Measurements from ENCODE around the gene GHRL.

GHRL gene, protein sequence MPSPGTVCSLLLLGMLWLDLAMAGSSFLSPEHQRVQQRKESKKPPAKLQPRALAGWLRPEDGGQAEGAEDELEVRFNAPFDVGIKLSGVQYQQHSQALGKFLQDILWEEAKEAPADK

DNA sequence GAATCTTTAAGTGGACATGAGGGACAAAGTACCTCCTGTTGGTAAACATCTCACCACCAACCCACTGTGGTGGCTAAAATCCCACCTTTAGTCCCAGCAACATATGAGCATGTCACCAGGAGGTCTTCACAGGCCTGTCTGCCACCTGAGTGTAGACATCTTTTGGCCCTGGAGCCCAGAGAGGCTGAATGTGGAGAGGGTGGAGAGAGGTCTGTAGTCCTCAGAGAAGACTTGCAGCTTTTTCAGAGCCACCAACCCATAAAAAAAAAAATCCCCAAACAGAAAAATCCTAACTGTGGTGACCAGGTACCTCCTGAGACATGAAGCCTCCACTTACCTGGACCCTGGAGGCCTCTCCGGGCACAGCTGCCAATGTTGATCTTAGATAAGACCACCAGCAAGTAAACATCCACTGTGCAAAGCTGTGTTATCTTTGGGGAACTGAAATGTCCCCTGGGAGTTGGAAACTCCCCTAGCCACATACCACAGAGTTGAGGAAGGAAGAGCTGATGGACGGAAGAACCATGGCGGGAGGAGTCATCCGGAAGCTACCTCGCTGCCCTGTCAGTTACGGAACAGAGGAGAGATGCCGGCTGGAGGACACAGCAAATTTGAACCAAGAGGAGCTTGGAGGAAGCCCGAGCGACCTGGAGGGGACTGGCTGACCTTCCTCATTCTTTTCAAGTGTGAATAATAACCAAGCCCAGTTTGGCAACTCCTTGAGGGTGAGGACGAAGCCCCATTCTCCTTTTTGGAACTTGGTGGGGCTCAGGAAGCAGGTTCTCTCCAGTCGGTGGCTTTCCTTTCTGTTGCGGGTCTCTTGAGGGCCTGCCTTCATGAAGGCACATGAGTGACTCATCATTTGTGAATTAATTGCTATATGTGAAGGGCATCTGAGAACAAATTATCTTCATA lies at the start of gene GHRL:
TSS of gene GHRL (minus strand) at position 443 of the 915 bp plus-strand sequence. CDS start 2,767 bp downstream, outside the sequence.
- Histone ChIP-seq H3K9ac (ENCODE audit: low read depth, low read length) (no peak within 1 kb of the TSS), H3K4me3 (ENCODE audit: low read depth, low read length) (no peak within 1 kb of the TSS), H3K4me1 (ENCODE audit: control insufficient read depth, insufficient read depth, low read length) (no peaks in the 10 kb centered on the region), H3K27me3 (ENCODE audit: control insufficient read depth, insufficient read depth, low read length) (no peaks in the 10 kb centered on the region), H3K9me3 (ENCODE audit: control insufficient read depth, insufficient read depth, low read length) (no peaks in the 10 kb centered on the region), H3K36me3 (ENCODE audit: control insufficient read depth, insufficient read depth, low read length) (peaks cover 20% of the 10 kb centered on the region)

DNA sequence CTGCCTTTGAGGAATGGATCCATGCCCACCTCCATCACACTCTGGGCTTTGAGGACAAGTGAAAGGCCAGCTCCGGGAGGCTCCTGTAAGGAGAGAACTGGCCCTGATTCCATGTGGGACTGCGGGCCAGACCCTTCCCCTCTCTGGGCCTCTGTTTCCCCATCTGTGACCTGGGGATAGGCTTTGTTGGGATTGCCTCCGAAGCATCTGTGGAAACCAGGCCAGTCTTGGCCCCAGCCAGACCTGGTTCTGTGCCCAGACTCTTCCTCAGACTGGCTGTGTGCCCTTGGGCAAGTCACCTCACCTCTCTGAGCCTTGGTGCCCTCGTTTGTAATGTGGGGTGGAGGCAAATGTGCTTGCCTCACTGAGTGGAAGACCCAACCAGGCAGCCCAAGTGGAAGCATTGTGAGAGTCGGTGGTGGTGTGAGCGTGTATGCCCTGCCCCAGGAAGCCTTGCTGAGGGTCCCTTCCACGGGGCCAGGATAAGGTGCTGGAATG lies 49.2 kb upstream of the GHRL start:
- no peaks in the 10 kb centered on the region for H3K27me3 ChIP-seq (ENCODE audit: control insufficient read depth, insufficient read depth, low read length)
- no peak overlapping the region for H3K9ac ChIP-seq (ENCODE audit: low read depth, low read length)
- no peaks in the 10 kb centered on the region for H3K9me3 ChIP-seq (ENCODE audit: control insufficient read depth, insufficient read depth, low read length)
- H3K4me1 ChIP-seq (ENCODE audit: control insufficient read depth, insufficient read depth, low read length): no peaks in the 10 kb centered on the region
- H3K36me3 ChIP-seq (ENCODE audit: control insufficient read depth, insufficient read depth, low read length): no peaks in the 10 kb centered on the region
- no peak overlapping the region for H3K4me3 ChIP-seq (ENCODE audit: low read depth, low read length)

DNA sequence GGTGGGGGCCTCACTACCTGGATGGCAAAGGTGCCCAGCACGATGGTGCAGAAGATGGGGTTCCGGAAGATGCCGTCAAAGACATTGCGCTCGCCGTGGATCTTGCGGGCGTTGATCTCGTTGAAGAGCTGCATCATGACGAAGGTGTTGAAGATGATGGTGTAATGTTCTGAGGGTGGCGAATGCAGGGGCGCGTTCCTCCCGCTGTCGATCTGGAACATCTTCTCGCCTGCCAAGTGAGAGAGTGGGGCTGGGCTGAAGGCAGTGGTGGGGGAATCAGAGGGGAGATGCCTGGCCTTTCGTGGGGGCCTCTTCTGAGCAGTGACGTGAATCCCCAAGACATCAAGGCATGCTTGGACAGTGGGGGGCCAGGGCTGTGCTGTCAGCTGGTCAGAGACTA lies 47.7 kb upstream of the GHRL start:
- no peak overlapping the region for H3K9ac ChIP-seq (ENCODE audit: low read depth, low read length)
- H3K27me3 ChIP-seq (ENCODE audit: control insufficient read depth, insufficient read depth, low read length): no peaks in the 10 kb centered on the region
- H3K9me3 ChIP-seq (ENCODE audit: control insufficient read depth, insufficient read depth, low read length): no peaks in the 10 kb centered on the region
- H3K36me3 ChIP-seq (ENCODE audit: control insufficient read depth, insufficient read depth, low read length): no peaks in the 10 kb centered on the region
- no peak overlapping the region for H3K4me3 ChIP-seq (ENCODE audit: low read depth, low read length)
- no peaks in the 10 kb centered on the region for H3K4me1 ChIP-seq (ENCODE audit: control insufficient read depth, insufficient read depth, low read length)

DNA sequence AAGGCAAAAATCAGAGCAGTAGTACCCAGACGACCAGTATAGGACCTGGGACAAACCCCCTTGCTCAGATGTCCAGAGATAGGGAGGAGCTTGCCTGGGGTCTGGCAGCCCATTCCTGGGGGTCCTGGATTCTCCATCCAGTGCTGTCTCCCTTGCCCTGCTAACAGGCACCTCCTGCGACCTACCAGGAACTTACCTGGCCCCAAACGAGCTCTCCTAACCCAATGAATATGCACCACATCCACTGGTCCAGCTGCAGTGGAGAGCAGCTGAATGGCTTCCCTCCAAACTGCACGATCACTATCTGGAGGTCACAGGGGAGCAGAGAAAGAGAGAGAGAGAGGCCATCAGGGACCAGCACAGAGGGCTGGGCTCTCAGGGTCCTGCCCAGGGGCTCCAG lies 47.3 kb upstream of the GHRL start:
- no peak overlapping the region for H3K9ac ChIP-seq (ENCODE audit: low read depth, low read length)

DNA sequence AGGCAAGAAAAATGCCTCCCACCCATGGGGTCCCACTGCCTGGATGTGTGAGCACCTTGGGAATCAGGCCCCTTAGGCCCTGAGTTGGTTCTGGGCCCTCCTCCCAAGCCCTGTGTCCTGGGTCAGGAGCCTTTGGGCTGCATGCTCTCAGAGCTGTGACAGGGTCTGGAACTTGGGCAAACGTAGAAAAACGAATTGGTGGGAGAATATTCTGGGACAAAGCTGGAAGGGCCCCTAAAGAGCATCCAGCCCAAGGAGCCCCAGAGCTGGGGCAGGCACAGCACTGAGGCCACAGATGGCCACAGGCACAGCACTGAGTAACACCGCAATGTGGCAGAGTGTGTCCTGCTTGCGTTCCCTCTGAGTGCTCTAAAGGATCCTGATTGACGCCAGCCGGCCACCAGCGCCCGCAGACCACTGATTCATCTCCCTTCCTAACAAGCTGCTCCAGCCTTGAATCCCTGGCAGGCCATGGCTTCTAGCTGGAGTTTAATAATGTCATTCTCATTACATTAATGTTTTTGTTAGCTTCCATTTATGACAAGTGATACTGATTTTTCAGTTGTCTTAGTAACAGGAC lies 46.7 kb upstream of the GHRL start:
- Histone ChIP-seq H3K4me3 (ENCODE audit: low read depth, low read length) (no peak overlapping the region), H3K27me3 (ENCODE audit: control insufficient read depth, insufficient read depth, low read length) (no peaks in the 10 kb centered on the region), H3K9ac (ENCODE audit: low read depth, low read length) (no peak overlapping the region), H3K9me3 (ENCODE audit: control insufficient read depth, insufficient read depth, low read length) (no peaks in the 10 kb centered on the region), H3K4me1 (ENCODE audit: control insufficient read depth, insufficient read depth, low read length) (no peaks in the 10 kb centered on the region), H3K36me3 (ENCODE audit: control insufficient read depth, insufficient read depth, low read length) (no peaks in the 10 kb centered on the region)

More for the DNA sequence above, 47.3 kb upstream of the GHRL start:
- Histone ChIP-seq H3K36me3 (ENCODE audit: control insufficient read depth, insufficient read depth, low read length) (no peaks in the 10 kb centered on the region), H3K9me3 (ENCODE audit: control insufficient read depth, insufficient read depth, low read length) (no peaks in the 10 kb centered on the region), H3K4me3 (ENCODE audit: low read depth, low read length) (no peak overlapping the region), H3K27me3 (ENCODE audit: control insufficient read depth, insufficient read depth, low read length) (no peaks in the 10 kb centered on the region), H3K4me1 (ENCODE audit: control insufficient read depth, insufficient read depth, low read length) (no peaks in the 10 kb centered on the region)

DNA sequence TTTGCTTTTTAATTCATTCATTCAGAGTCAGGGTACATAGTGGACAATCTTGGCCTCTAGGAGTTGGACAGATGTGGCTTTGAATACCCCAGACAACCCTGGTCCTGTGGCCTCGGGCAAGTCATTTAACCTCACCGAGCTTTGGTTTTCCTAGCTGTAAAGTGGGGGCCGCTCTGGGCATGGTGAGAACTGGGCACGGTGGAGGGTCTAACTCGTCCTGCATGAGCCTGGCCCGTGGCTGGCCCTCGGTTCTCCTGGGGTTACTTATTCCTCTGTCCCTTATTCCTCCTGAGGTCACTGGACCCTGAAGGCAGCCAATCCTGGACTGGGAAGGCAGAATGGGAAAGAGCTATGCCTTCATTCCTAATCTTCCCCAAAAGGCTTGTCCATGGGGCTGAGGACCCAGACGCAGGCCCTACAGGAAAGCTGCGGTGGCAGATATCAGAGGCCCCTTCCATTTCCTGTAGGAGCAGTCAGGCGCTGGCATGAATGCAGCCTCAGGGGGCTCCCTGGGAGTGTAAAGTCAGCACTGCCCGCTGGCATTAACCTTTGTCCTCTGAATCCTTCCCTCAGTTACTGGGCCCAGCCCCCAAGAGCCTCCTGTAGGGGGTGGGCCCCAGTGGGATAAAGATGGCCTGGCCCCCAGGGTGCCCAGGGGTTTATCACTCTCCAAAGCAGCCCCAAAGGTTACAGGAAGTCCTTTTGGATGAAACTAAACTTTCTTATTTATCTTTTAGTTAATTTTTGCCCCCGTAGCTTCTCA lies 46.0 kb upstream of the GHRL start:
- no peaks in the 10 kb centered on the region for H3K4me1 ChIP-seq (ENCODE audit: control insufficient read depth, insufficient read depth, low read length)
- H3K9me3 ChIP-seq (ENCODE audit: control insufficient read depth, insufficient read depth, low read length): no peaks in the 10 kb centered on the region
- H3K27me3 ChIP-seq (ENCODE audit: control insufficient read depth, insufficient read depth, low read length): no peaks in the 10 kb centered on the region
- H3K4me3 ChIP-seq (ENCODE audit: low read depth, low read length): no peak overlapping the region
- H3K9ac ChIP-seq (ENCODE audit: low read depth, low read length): no peak overlapping the region
- no peaks in the 10 kb centered on the region for H3K36me3 ChIP-seq (ENCODE audit: control insufficient read depth, insufficient read depth, low read length)

DNA sequence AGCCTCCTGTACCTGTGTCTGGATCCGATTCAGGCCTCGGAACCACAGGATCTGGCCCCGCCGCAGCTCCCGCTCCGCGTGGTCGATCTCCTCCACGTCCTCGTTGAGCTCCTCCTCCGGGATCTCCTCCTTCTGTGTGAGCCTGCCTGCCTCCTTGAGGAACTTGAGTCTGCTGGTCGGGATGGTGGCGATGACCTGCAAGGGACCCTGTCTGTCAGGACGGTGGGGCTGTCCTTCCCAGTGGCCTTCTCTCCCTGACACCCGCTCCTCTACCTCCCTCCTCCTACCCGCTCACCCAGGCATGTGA lies 45.4 kb upstream of the GHRL start:
- H3K4me1 ChIP-seq (ENCODE audit: control insufficient read depth, insufficient read depth, low read length): no peaks in the 10 kb centered on the region
- H3K27me3 ChIP-seq (ENCODE audit: control insufficient read depth, insufficient read depth, low read length): no peaks in the 10 kb centered on the region
- no peak overlapping the region for H3K9ac ChIP-seq (ENCODE audit: low read depth, low read length)

DNA sequence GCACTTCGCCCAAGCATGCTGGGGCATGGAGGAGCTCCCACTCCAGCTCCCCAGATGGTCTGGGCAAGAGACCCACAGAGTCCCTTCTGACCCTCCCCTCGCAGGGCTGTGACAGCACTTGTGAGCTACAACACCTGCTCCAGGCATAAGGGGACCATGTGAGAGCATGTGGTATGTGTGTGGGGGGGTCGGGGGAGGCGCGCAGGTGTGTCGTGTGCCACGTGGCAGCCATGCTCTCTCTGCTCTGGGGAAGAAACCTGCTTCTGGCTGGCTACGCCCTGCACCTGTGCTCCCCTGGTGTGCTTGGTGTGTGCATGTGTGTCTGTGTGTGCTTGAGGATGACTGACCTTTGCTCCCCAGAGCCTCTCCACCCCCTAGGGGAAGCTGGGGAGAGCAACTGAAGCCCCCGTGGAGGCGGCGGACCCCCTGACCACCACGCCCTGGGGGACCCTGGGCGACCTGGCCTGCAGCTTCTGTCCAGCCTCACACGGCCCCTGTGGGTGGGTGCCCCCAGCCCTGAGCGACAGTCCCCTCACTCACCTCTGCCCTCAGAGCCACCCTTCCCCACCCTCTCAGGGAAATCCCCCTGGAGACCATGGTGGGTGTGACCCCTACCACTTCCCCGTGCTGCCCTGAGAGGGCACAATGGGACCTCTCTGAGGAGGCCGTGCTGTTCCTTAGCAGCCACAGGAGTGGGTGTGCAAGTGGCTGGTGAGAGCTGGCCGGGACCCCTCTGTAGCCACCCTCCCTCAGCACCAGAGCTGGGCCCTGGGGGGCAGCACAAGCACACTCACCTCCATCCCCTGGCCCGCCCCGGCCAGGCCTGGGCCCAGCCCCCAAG lies 44.8 kb upstream of the GHRL start:
- Histone ChIP-seq H3K4me3 (ENCODE audit: low read depth, low read length) (no peak overlapping the region), H3K4me1 (ENCODE audit: control insufficient read depth, insufficient read depth, low read length) (no peaks in the 10 kb centered on the region), H3K9me3 (ENCODE audit: control insufficient read depth, insufficient read depth, low read length) (no peaks in the 10 kb centered on the region), H3K27me3 (ENCODE audit: control insufficient read depth, insufficient read depth, low read length) (no peaks in the 10 kb centered on the region), H3K36me3 (ENCODE audit: control insufficient read depth, insufficient read depth, low read length) (no peaks in the 10 kb centered on the region), H3K9ac (ENCODE audit: low read depth, low read length) (no peak overlapping the region)

More for the DNA sequence above, 45.4 kb upstream of the GHRL start:
- Histone ChIP-seq H3K4me3 (ENCODE audit: low read depth, low read length) (no peak overlapping the region), H3K36me3 (ENCODE audit: control insufficient read depth, insufficient read depth, low read length) (no peaks in the 10 kb centered on the region), H3K9me3 (ENCODE audit: control insufficient read depth, insufficient read depth, low read length) (no peaks in the 10 kb centered on the region)

DNA sequence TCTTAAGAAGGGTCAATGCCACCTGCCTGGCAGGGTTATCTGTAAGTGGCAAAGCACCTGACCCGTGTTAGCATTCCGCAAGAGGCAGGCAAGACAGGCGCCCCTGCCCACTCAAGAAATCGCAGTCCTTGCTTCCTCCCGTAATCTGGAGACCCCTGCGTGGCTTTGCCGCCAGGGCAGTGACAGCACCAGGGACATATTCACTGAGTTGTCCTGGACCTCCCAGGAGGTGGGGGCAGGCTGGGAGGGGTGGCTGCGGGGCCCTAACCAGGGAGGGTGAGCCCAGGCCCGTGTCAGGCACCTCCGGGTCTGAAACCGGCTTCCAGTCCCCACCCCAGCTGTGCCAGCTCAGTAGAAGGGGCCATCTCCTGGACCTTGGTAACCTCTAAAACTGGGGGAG lies 44.0 kb upstream of the GHRL start:
- Histone ChIP-seq H3K36me3 (ENCODE audit: control insufficient read depth, insufficient read depth, low read length) (no peaks in the 10 kb centered on the region), H3K4me1 (ENCODE audit: control insufficient read depth, insufficient read depth, low read length) (no peaks in the 10 kb centered on the region), H3K4me3 (ENCODE audit: low read depth, low read length) (no peak overlapping the region), H3K9me3 (ENCODE audit: control insufficient read depth, insufficient read depth, low read length) (no peaks in the 10 kb centered on the region), H3K9ac (ENCODE audit: low read depth, low read length) (no peak overlapping the region), H3K27me3 (ENCODE audit: control insufficient read depth, insufficient read depth, low read length) (no peaks in the 10 kb centered on the region)

DNA sequence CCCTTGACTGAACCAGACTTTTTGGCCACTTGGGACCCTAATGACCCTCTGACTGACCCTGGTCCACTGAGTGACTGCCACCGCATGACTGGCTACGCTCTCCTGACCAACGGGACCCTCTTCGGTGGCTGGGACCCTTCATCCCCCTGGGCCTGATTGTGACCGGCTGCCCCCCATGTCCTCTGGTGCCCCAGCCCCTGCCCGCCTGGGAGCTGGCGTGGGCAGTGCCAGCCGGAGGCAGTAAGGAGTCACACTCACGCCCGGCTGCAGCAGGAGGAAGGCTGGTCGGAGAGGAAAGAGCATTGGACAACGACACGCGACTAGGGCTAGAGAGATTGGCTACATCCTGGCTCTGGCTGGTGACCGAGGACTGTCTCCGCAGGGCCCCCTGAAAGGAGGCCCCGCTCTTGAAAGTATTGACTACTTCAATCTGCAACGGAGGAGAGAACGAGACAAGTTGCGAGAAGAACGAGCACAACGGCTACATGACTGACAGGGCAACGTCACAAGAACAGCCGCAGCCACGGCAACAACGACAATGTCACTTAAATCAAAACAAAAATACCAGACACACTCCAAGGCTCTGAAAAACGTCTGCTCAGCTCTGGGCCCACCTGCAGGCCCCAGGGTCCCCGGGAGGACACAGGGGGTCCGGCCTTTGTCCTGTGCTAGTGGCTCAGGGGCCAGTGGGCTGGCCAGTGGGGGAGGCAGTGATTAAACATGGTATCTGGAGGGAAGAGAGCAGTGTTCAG lies 43.3 kb upstream of the GHRL start:
- Histone ChIP-seq H3K4me1 (ENCODE audit: control insufficient read depth, insufficient read depth, low read length) (no peaks in the 10 kb centered on the region), H3K9me3 (ENCODE audit: control insufficient read depth, insufficient read depth, low read length) (no peaks in the 10 kb centered on the region), H3K9ac (ENCODE audit: low read depth, low read length) (no peak overlapping the region), H3K36me3 (ENCODE audit: control insufficient read depth, insufficient read depth, low read length) (no peaks in the 10 kb centered on the region), H3K4me3 (ENCODE audit: low read depth, low read length) (no peak overlapping the region), H3K27me3 (ENCODE audit: control insufficient read depth, insufficient read depth, low read length) (no peaks in the 10 kb centered on the region)

Measured in iPS-15b (cell line).